ENCODE measurements around the gene CDH4. TPM values are rescaled to one million over a fixed set of nuclear protein-coding genes. Genes with fewer than 3 reads are reported as not detected.

CDH4 gene
- total and polyA plus RNA-seq, 2 donors (not counting 3 experiments of a cell fraction or from before 2014, with no cell fraction given) = 0.17 to 0.51 TPM

GRCh38 chr20:61538183-61538942 lies 286.3 kb downstream of the CDH4 start:
- no peak overlapping the region for H2AFZ ChIP-seq (ENCODE audit: low read depth, low read length)
- no TSS peak for BruUV-seq (replicated peaks)
- H3K36me3 ChIP-seq (ENCODE audit: control insufficient read depth in 2 of 2, extremely low read depth in 1 of 2, insufficient read depth in 2 of 2, low read length in 2 of 2) = no peaks in the 10 kb centered on the region
- H3K9ac ChIP-seq (replicated peaks; ENCODE audit: extremely low read depth, insufficient read depth, low read length) = no peak overlapping the region
- H3K27me3 ChIP-seq (ENCODE audit: control insufficient read depth in 2 of 2, insufficient read depth in 2 of 2, low read length in 2 of 2) = no peaks in the 10 kb centered on the region
- no peaks in the 10 kb centered on the region for H3K4me1 ChIP-seq (ENCODE audit: control insufficient read depth, extremely low read depth, insufficient read depth, low read length)
- TF ChIP-seq JUN (IDR thresholded peaks at IDR 0.05; ENCODE audit: borderline replicate concordance, insufficient read depth, insufficient read length, low read depth) (no peak), GATA2 (IDR thresholded peaks at IDR 0.05; ENCODE audit: insufficient read depth, insufficient read length, low read depth, low read length) (no peak), CTCF (IDR thresholded peaks at IDR 0.05; ENCODE audit: extremely low read depth in 1 of 2, insufficient read depth in 1 of 2, low read depth in 1 of 2, low read length in 2 of 2) (no peak), POLR2A (IDR thresholded peaks at IDR 0.05; ENCODE audit: low read depth, low read length) (no peak), MYC (IDR thresholded peaks at IDR 0.05; ENCODE audit: low read depth, low read length) (no peak)
- H3K4me2 ChIP-seq (ENCODE audit: insufficient read depth, low read length) = no peak overlapping the region
- ChIA-PET POLR2A (no interaction called here), CTCF (no interaction called here)
- H3K79me2 ChIP-seq (ENCODE audit: control insufficient read depth, insufficient read depth, low read length) = no peaks in the 10 kb centered on the region
- H3K4me3 ChIP-seq (replicated peaks in 1 of 3; ENCODE audit: insufficient read depth in 1 of 3, low read depth in 1 of 3, low read length in 3 of 3) = no peak overlapping the region
- DNase-seq (ENCODE audit: low read depth, low spot score) = no peak
- no peak for FAIRE-seq
- no peaks in the 10 kb centered on the region for H3K9me1 ChIP-seq (replicated peaks; ENCODE audit: control insufficient read depth, extremely low read depth, insufficient read depth, low read length)
- intact Hi-C loops (cut with micrococcal nuclease) (no loop called here), dilution Hi-C loops (cut with MboI; ENCODE audit: extremely low pct_ligation_motif_present, low sequenced_read_pairs) (no loop called here)
- H3K27ac ChIP-seq (ENCODE audit: insufficient read depth, low read depth, low read length) = no peak overlapping the region
- H4K20me1 ChIP-seq (replicated peaks; ENCODE audit: control insufficient read depth, extremely low read depth, insufficient read depth, low read length) = no peaks in the 10 kb centered on the region
- peaks cover 9% of the 10 kb centered on the region for H3K9me3 ChIP-seq (replicated peaks; ENCODE audit: control insufficient read depth, insufficient read depth, low read length)

- H3K27ac ChIP-seq (ENCODE audit: insufficient read depth, low read depth, low read length) = no peak overlapping the region
- dilution Hi-C loops (cut with MboI; ENCODE audit: extremely low pct_ligation_motif_present, low sequenced_read_pairs) (no loop called here), intact Hi-C loops (cut with micrococcal nuclease) (no loop called here)
- no peaks in the 10 kb centered on the region for H3K36me3 ChIP-seq (ENCODE audit: control insufficient read depth in 2 of 2, extremely low read depth in 1 of 2, insufficient read depth in 2 of 2, low read length in 2 of 2)
- H3K4me1 ChIP-seq (ENCODE audit: control insufficient read depth, extremely low read depth, insufficient read depth, low read length) = no peaks in the 10 kb centered on the region
- POLR2A ChIA-PET = no interaction called here
- H3K9ac ChIP-seq (replicated peaks; ENCODE audit: extremely low read depth, insufficient read depth, low read length) = no peak overlapping the region
- H4K20me1 ChIP-seq (replicated peaks; ENCODE audit: control insufficient read depth, extremely low read depth, insufficient read depth, low read length) = no peaks in the 10 kb centered on the region
- H2AFZ ChIP-seq (ENCODE audit: low read depth, low read length) = no peak overlapping the region
- no peaks in the 10 kb centered on the region for H3K79me2 ChIP-seq (ENCODE audit: control insufficient read depth, insufficient read depth, low read length)
- no TSS peak for BruUV-seq (replicated peaks)
- DNase-seq (ENCODE audit: low read depth, low spot score) (no peak), FAIRE-seq (no peak)
- no peak overlapping the region for H3K4me3 ChIP-seq (replicated peaks in 1 of 3; ENCODE audit: insufficient read depth in 1 of 3, low read depth in 1 of 3, low read length in 3 of 3)
- no peaks in the 10 kb centered on the region for H3K27me3 ChIP-seq (ENCODE audit: control insufficient read depth in 2 of 2, insufficient read depth in 2 of 2, low read length in 2 of 2)
- H3K9me1 ChIP-seq (replicated peaks; ENCODE audit: control insufficient read depth, extremely low read depth, insufficient read depth, low read length) = no peaks in the 10 kb centered on the region
- TF ChIP-seq MYC (IDR thresholded peaks at IDR 0.05; ENCODE audit: low read depth, low read length) = no peak
- no peak for TF ChIP-seq CTCF (IDR thresholded peaks at IDR 0.05; ENCODE audit: extremely low read depth in 1 of 2, insufficient read depth in 1 of 2, low read depth in 1 of 2, low read length in 2 of 2)
- TF ChIP-seq POLR2AphosphoS5 (IDR thresholded peaks at IDR 0.05; ENCODE audit: insufficient read depth, low read depth, low read length) = no peak
- TF ChIP-seq MAX (IDR thresholded peaks at IDR 0.05; ENCODE audit: insufficient read depth, insufficient read length) = no peak
- no peak for TF ChIP-seq JUN (IDR thresholded peaks at IDR 0.05; ENCODE audit: borderline replicate concordance, insufficient read depth, insufficient read length, low read depth)
- TF ChIP-seq POLR2A (IDR thresholded peaks at IDR 0.05; ENCODE audit: low read depth, low read length) = no peak
- no peak for TF ChIP-seq FOS (IDR thresholded peaks at IDR 0.05; ENCODE audit: borderline replicate concordance, insufficient read depth, low read length)
- no peak for TF ChIP-seq GATA2 (IDR thresholded peaks at IDR 0.05; ENCODE audit: insufficient read depth, insufficient read length, low read depth, low read length)
- TF ChIP-seq EZH2 (IDR thresholded peaks at IDR 0.05; ENCODE audit: borderline replicate concordance, low read depth, low read length, severe bottlenecking) = no peak
- H3K9me3 ChIP-seq (replicated peaks; ENCODE audit: control insufficient read depth, insufficient read depth, low read length) = peaks cover 9% of the 10 kb centered on the region
- no peak overlapping the region for H3K4me2 ChIP-seq (ENCODE audit: insufficient read depth, low read length)
- CTCF ChIA-PET = no interaction called here
Measured at GRCh38 chr20:61538943-61539265, 286.8 kb downstream of the CDH4 start.

Measured in endothelial cell of umbilical vein (primary cell).